22Rv1 (cell line): ENCODE results near the gene IVD.

Experiments used
- H3K27ac ChIP-seq: fragments of 450-650 bp; 2 replicates; pipeline ENCODE4 v1.5.1; 2017
- ZFX ChIP-seq: fragments of 450-650 bp; IDR thresholded peaks from 2 replicates; pipeline ENCODE4 v1.6.1; 2017; ENCODE audit warnings: antibody characterized with exemption, borderline replicate concordance
- TF ChIP-seq, protein P1 (sequence below): fragments of 450-650 bp; IDR thresholded peaks from 2 replicates; pipeline ENCODE4 v1.5.1; 2017; ENCODE audit warnings: mild to moderate bottlenecking

Gene IVD

DNA sequence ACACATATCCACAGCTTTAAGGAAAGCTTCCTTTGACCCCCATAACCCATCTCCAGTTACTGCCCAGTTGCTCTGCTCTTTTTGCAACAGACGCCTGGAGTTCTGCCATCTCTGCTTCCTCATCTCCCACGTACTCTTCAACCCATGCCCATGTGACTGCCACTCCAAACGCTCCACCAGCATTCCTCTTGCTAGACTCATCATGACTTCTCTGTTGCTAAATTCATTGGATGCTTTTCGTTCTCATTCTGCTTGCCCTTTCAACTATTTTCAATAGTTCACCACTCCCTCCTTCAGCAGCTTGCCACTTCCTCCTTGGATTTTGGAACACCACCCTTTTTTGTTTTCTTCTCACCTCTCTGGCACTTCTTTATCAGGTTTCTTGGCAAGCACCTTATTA lies 25.7 kb upstream of the IVD start:
- H3K27ac ChIP-seq: no peak overlapping the region

GRCh38 chr15:40380636-40381035 lies 25.0 kb upstream of the IVD start:
- no peak overlapping the region for H3K27ac ChIP-seq
- no peak for TF ChIP-seq ZFX
- TF ChIP-seq, protein P1, sequence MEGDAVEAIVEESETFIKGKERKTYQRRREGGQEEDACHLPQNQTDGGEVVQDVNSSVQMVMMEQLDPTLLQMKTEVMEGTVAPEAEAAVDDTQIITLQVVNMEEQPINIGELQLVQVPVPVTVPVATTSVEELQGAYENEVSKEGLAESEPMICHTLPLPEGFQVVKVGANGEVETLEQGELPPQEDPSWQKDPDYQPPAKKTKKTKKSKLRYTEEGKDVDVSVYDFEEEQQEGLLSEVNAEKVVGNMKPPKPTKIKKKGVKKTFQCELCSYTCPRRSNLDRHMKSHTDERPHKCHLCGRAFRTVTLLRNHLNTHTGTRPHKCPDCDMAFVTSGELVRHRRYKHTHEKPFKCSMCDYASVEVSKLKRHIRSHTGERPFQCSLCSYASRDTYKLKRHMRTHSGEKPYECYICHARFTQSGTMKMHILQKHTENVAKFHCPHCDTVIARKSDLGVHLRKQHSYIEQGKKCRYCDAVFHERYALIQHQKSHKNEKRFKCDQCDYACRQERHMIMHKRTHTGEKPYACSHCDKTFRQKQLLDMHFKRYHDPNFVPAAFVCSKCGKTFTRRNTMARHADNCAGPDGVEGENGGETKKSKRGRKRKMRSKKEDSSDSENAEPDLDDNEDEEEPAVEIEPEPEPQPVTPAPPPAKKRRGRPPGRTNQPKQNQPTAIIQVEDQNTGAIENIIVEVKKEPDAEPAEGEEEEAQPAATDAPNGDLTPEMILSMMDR: no peak

More for the DNA sequence above, 25.7 kb upstream of the IVD start:
- TF ChIP-seq ZFX: no peak
- TF ChIP-seq, protein P1: no peak

- TF ChIP-seq, protein P1: no peak
- no peak for TF ChIP-seq ZFX
- peak overlapping the region; percentile 75 for H3K27ac ChIP-seq
These were observed 23.6 kb upstream of the IVD start for GRCh38 chr15:40381818-40382529.

DNA sequence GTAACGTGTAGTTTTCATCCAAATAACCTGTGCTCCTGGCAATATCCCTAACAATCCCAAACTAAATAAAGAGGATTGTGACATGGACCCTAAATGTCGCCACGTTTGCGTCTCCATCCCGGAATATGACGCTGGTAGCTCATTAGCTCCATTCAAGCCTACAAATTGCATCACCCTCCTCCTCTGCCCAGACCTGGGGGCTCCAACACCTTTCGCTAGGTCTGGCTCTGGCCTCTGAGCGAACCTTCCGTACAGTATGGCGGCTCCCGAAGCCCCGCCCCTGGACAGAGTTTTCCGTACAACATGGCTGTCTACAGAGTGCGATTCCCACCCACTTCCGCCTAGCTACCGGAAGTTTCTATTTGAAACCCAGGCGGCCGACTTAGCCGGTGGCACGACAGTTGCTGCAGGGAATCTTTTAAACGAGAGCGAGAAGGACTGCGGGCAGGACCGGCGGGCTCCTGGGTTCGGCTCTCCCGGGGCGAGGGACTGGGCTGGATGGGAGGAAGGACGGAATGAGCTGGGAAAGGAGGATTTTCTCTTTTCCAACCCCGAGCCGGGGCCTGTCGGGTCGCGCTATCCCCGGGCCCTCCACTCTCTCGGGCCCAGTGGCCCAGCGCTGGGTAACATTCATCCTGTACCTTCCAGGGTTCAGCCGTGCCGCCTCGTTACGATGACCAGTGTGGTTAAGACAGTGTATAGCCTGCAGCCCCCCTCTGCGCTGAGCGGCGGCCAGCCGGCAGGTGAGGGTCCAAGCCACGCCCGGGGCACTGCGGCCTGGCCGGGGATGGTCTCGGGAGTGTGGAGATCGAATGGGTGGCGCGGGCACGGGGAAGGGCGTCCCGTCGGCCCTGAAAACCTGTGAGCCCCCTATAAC lies 22.8 kb upstream of the IVD start, which contains the start of gene KNSTRN:
KNSTRN (plus strand) TSS at position 142 of the 877 bp plus-strand sequence; CDS start at position 257, 115 bp downstream.
- peak within 1 kb of the TSS; percentile 75 for H3K27ac ChIP-seq
- no peak for TF ChIP-seq ZFX
- TF ChIP-seq, protein P1: no peak

DNA sequence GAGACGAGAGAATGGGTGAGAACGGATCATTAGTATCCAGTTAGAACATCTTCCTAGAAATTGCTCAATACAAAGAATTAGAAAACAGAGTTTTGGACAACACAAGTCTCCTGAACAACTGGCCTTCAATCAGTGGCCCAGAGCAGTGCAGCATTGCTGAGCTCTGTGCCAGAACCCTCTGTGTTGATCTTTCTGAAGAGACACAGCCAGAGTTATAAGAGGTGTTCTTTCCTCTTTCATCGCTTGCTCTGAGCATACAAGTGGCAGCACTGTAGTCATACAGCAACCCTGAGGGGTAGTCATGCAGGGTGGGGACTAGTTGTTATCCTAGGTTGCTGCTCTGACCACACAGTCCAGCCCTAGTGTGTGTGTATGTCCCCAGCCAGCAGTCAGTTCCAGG lies 19.1 kb upstream of the IVD start:
- no peak overlapping the region for H3K27ac ChIP-seq
- TF ChIP-seq, protein P1: no peak
- TF ChIP-seq ZFX: no peak

DNA sequence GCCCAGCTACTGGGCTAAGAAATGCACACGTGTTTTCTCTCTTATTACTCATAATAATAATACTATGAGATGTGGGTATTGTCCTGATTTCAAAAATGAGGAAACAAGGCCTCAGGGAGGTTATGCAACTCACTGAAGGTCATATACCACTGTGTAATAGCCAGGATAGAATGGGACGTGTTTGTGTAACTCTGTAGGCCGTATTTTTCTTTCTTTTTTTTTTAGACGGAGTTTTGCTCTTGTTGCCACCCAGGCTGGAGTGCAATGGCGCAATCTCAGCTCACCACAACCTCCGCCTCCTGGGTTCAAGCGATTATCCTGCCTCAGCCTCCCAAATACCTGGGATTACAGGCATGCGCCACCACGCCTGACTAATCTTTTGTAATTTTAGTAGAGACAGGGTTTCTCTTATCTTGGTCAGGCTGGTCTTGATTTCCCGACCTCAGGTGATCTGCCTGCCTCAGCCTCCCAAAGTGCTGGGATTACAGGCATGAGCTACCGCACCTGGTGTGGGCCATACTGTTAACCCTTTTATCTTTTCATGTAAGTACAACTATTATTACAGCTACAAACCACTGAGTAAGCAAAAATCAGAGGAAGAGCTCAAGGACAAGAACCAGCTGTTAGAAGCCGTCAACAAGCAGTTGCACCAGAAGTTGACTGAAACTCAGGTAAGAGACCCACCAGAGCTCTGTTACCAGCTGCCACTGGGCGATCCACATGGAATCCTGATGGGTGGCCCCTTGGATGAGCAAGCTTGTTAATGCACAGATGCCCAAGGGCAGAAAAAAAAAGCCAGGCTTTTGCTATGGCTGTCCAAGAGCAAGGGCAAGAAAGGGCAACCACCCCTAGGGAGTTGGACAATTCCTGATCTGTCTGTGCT lies 16.4 kb upstream of the IVD start:
- TF ChIP-seq ZFX: no peak
- TF ChIP-seq, protein P1: no peak
- H3K27ac ChIP-seq: peak overlapping the region; percentile 46; the same call in 1 of the 2 replicates
